Measurements from ENCODE around the gene CLNK. TPM values are rescaled to one million over a fixed set of nuclear protein-coding genes. Genes with fewer than 3 reads are reported as not detected.

The CLNK gene
- total RNA-seq, 1 experiment from 2014 or later: not detected

DNA sequence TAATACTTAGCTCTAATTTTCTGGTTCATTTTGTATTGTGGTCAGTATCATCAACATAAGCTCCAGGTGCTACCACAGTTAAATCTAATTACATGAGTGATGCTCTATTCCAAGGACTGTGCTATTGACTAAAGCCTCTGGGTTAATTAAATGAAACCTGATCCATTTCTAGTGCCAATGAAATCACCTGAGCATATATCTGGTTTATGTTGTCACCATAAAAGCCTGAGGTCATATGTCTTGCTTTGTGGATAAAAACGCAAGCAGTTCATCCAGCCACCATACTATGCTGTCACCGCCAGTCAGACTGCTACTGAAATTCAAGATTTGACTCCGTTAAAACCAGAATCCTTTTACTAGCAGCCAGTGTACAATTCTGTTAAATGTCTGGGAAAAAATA lies 163.1 kb downstream of the CLNK start:
- no peak for DNase-seq (ENCODE audit: low read depth)

GRCh38 chr4:10509733-10510132 lies 174.8 kb downstream of the CLNK start:
- DNase-seq (ENCODE audit: low read depth): no peak

DNA sequence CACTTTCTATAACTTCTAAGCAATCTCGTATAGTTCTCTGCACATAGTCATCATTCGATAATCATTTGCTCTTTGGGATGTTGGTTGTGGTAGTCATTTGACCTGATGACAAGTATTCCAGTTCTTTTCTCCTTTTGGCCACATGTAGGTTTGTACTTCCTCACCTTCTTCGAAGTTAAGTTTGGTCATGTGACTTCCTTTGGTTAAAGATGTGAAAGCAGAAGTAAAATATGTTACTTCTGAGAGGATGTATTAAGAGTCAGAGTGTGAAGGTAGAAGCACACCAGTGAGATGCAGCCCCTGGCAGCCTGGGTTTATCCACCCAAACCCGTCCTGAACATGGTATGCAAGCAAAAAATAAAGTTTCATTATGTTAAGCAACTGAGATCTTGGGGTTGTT lies 178.5 kb downstream of the CLNK start:
- DNase-seq (ENCODE audit: low read depth): no peak

- DNase-seq (ENCODE audit: low read depth): no peak
Observed at GRCh38 chr4:10504570-10505179, 179.9 kb downstream of the CLNK start.

DNA sequence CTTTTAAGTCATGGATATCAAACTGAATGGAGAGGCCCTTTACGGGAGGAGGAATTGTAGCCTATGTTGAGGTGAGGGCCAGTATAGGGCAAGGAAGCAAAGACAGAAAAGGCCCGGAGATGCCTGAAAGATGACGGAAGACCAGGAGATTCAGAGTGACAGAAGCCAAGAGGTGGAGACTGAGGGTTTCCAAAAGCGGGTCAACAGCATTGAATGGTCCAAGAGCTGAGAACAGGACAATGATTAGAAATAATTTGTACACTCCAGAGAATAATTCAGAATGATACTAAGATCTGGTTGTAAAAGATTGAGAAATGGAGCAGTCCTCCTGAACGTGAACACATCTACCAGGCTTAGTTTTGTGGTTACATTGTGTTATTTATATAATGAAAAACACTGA lies 181.9 kb downstream of the CLNK start:
- DNase-seq (ENCODE audit: low read depth): no peak

- DNase-seq (ENCODE audit: low read depth): no peak
Observed at GRCh38 chr4:10500776-10501175, 183.8 kb downstream of the CLNK start.

DNA sequence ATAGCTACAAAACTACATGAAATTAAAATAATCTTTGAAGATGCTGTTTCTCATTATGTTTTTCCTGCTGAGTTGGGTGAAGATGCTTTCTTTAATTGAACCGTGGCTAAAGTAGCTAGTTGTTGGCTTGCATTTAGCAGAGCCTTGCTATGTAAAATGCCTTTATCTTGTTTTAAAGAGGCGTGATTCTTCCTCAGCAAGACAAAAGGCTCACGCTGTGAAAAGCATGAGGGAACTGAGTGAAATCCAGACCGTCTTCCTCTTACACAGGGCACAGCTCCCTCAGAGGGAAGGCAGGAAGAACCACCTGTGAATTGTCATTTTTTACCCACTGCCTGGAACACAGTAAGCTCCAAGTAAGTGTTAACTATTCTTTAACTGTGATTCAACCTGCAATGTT lies 188.4 kb downstream of the CLNK start:
- no peak for DNase-seq (ENCODE audit: low read depth)

GRCh38 chr4:10495651-10496050 lies 188.9 kb downstream of the CLNK start:
- no peak for DNase-seq (ENCODE audit: low read depth)

DNA sequence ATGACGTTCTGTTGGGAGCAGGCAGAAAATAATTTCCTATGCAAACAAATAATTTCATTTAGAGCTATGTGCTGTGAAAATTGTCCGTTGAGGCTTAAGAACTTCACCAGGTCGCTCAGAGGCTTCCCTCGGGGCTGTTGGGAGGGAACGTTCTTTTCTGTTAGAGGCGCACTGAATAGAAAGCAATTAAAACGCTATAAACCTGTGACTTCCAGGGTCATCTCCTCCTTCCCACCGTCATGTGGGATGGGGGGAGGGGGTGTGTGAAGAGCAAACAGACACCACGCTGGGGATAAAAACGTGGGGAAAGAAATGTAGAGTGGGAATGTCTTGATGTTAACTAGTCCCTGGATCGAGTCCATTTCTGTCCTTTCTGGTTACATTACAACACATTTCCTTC lies 192.1 kb downstream of the CLNK start:
- no peak for DNase-seq (ENCODE audit: low read depth)

- no peak for DNase-seq (ENCODE audit: low read depth)
Observed at GRCh38 chr4:10491401-10491800, 193.2 kb downstream of the CLNK start.

GRCh38 chr4:10490996-10491395 lies 193.6 kb downstream of the CLNK start:
- no peak for DNase-seq (ENCODE audit: low read depth)

DNA sequence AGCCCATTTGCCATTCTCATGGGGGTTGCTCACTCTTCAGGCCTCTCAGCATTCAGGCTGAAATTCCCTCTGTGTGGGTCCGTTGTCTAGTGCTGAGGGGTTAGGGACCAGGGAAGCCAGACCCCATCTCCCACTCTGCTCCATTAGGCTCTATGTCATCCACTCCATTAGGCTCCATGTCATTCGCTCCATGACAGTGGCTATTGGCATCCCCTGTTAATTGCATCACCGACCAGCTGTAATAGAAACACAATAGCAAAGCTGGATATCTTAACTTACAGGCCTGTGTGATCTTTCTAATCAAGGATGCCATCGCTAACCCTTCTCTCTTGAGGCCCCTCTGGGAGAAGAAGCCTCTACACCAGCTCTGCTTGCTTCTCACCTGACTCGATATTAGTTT lies 201.7 kb downstream of the CLNK start:
- DNase-seq (ENCODE audit: low read depth): no peak

DNA sequence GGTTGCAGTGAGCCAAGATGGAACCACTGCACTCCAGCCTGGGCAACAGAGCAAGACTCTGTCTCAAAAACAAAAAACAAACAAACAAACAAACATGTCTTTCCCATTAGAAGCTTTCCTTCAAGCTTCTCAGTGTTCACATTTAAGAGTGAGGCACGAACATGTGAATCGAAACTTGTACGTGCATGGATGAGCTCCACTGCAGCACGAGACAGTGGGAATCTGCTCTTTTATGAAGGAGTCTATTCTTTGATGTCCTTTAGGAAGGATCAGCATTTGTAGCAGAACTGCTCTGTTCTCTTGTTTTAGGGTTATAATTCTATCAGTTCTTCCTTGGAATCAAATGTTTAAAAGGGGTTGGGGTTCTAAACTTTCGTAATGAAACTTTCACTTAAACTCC lies 204.0 kb downstream of the CLNK start:
- no peak for DNase-seq (ENCODE audit: low read depth)

GRCh38 chr4:10478621-10479020 lies 205.9 kb downstream of the CLNK start:
- DNase-seq (ENCODE audit: low read depth): no peak

- DNase-seq (ENCODE audit: low read depth): no peak
Observed at GRCh38 chr4:10470505-10470904, 214.1 kb downstream of the CLNK start.

DNA sequence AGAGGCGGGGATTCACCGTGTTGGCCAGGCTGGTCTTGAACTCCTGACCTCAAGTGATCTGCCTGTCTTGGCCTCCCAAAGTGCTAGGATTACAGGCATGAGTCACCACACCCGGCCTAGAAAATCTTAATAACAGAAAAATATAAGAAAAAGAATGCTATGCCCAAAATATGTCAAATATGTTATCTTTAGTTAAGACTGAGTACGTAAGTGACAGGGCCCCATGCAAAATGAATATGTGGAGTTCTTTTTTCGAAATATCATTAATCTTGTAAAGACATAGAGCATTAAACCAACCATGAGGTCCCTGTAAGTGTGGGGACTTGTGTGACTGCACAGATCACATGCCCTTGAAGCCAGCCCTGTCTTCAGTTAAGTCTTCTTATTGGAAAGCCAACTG lies 218.4 kb downstream of the CLNK start:
- no peak for DNase-seq (ENCODE audit: low read depth)

- DNase-seq (ENCODE audit: low read depth): no peak
Observed at GRCh38 chr4:10462876-10463275, 221.7 kb downstream of the CLNK start.

GRCh38 chr4:10461850-10462400 lies 222.6 kb downstream of the CLNK start:
- no peak for DNase-seq (ENCODE audit: low read depth)

- peak; percentile 69 for DNase-seq (ENCODE audit: low read depth)
Observed at GRCh38 chr4:10461091-10461849, 223.3 kb downstream of the CLNK start.

DNA sequence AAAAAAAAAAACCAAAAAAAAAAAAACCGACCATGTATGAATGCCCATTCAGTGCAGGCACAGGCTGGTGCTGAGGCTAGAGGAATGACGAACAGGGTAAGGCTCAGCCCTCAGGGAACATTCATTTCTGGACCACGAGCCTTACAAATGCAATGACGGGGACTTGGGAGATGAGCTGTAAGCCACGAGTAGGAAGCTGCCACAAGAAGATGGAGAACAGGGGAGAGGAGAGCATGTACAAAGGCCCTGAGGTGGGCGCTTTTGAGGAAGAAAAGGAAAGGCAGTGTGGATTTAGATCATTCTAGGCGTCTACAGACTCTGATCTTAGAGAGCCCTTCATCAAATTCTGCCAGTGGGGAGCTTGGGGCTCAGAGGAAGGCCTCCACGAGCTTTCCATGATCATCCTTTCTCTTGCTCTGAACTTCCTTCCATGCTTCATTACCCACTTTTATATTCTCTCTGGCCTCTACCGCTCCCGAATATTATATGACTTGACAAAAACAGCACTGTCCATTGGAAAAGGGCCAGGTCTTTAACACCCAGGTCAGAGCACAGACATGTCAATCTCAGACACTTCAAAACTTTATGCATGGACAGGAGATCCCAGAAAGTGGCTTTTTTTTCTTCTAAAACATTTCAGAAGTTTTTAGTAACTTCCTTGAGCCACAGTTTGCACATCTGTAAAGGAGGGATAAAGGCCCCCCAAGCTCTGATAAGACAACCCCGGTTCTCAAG lies 224.1 kb downstream of the CLNK start:
- no peak for DNase-seq (ENCODE audit: low read depth)

DNA sequence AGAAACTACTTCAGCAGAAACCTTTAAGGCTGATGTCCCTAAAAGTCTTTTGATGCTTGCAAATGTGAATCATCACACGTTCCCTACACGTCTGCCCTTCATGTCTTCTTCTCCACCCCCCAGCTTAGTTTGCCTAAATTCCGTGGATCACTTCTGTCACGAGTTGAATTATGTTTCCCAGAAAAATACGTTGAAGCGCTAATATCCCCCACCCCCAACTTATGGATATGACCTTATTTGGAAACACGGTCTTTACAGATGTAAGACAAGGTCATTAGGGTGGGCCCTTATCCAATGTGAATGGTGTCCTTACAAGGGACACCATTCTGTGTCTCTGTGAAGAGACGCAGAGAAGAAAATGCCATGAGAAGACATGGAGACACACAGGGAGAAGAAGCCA lies 225.3 kb downstream of the CLNK start:
- DNase-seq (ENCODE audit: low read depth): no peak

- peak; percentile 37 for DNase-seq (ENCODE audit: low read depth)
Observed at GRCh38 chr4:10458177-10458576, 226.4 kb downstream of the CLNK start.
